Spleen (tissue), 7 donors: Measurements from ENCODE around the gene GPATCH2.

ENCODE experiments used
- POLR2A ChIP-seq, 3 donors: fragments of 450-650 bp; IDR thresholded peaks; one replicate each; pipeline ENCODE4 v1.5.1; 2017; ENCODE audit warnings: antibody characterized with exemption in 3 of 3, mild to moderate bottlenecking in 1 of 3
- POLR2AphosphoS5 ChIP-seq, 3 donors: sonication (generic); formaldehyde crosslinking; IDR thresholded peaks; one replicate each; pipeline ENCODE4 v1.5.1; 2017; ENCODE audit warnings: antibody characterized with exemption in 3 of 3
- TF ChIP-seq, protein P1 (sequence below), 11 experiments: fragments of 200-600 bp in 7 of 11; fragments of 450-650 bp in 4 of 11; sonication (generic) in 4 of 11; IDR thresholded peaks in 8 of 11; conservative IDR thresholded peaks in 3 of 11; 1 replicate in 7 of 11; 2 replicates in 4 of 11; pipeline versions ENCODE4 v1.4.0 to v1.8.0; 2016 to 2021; ENCODE audit warnings: antibody characterized with exemption in 11 of 11, inconsistent platforms in 4 of 11, mild to moderate bottlenecking in 1 of 11
- donor health status: DM: no; HTN: no; CAD: no; lungs with moderate emphysema.
- donor health status: DM: no; HTN: no; CAD: no.
- donor health status: DM: no; HTN: no; CAD: no.

DNA sequence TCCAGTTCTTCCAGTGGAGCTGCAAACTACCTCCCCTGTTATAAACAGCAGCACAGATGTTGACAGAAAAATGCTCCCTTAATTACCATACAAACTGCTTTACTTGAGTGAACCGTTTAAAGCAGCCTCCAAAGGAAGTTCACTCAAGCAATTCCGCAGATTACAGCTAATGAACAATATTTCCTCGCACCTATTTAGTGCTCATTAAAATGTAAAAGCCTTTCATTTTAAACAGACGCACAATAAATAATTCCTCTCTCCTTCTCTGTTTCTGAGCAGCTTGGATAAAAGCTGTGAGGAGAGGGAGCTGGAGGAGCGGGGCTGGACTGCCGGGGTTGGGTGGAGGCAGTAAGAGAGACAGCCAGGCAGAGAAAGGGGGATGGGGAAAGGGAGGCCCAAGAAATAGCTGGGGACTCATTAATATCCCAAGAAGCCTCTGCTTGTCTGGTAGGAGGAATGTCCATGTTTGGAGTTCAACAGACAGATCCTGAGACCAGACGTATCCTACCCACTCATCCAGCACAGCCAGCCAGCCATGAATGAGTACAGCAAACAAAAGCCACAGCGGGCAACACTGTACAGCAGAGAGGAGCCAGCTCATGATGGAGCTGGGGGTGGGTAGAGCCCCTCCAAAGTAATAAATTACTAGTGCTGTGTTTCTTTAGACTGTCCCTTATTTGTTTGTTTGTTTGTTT lies 227.7 kb downstream of the GPATCH2 start:
- TF ChIP-seq, protein P1, sequence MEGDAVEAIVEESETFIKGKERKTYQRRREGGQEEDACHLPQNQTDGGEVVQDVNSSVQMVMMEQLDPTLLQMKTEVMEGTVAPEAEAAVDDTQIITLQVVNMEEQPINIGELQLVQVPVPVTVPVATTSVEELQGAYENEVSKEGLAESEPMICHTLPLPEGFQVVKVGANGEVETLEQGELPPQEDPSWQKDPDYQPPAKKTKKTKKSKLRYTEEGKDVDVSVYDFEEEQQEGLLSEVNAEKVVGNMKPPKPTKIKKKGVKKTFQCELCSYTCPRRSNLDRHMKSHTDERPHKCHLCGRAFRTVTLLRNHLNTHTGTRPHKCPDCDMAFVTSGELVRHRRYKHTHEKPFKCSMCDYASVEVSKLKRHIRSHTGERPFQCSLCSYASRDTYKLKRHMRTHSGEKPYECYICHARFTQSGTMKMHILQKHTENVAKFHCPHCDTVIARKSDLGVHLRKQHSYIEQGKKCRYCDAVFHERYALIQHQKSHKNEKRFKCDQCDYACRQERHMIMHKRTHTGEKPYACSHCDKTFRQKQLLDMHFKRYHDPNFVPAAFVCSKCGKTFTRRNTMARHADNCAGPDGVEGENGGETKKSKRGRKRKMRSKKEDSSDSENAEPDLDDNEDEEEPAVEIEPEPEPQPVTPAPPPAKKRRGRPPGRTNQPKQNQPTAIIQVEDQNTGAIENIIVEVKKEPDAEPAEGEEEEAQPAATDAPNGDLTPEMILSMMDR (IDR thresholded peaks at IDR 0.05 in 8 of 11, conservative IDR thresholded peaks at IDR 0.05 in 3 of 11) = no peak
- TF ChIP-seq POLR2A (IDR thresholded peaks at IDR 0.05) = no peak
- TF ChIP-seq POLR2AphosphoS5 (IDR thresholded peaks at IDR 0.05) = no peak
